Fibroblast of mammary gland (primary cell): ENCODE data around the gene GALNT2.

Experiments used
- DNase-seq: peaks from one replicate; pipeline ENCODE4 v3.0.0-alpha.2; 2010; ENCODE audit warnings: low read depth
- H3K4me3 ChIP-seq: 2 replicates; pipeline ENCODE4 v1.5.1; 2011; ENCODE audit warnings: low read depth, mild to moderate bottlenecking, low read length, moderate library complexity; ENCODE audit not compliant: control insufficient read depth
- TF ChIP-seq, protein P1 (sequence below): conservative IDR thresholded peaks from 2 replicates; pipeline ENCODE4 v1.5.1; 2011; ENCODE audit warnings: low read depth, low read length, inconsistent platforms; ENCODE audit not compliant: control insufficient read depth, insufficient read depth

GALNT2 gene

DNA sequence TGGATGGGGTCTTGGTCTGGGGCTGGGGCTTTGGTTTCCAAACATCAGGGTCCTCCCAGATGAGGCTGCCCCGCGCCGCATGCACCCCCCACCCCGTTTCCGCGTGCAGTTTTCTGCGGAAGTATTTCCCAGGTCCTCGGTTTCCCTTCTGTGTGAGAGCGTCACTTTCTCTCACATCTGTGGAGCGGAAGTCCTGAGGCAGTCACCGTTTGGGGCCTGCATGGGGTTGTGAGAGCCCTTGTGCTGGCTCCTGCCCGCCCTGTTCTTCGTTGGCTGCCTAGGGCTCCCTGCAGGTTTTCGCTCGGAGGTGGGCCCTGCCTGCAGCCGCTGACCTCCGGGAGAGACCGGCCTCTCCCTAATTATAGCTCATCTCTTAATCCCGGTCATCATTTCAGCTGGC is 88.0 kb downstream of the GALNT2 start:
- H3K4me3 ChIP-seq, result no peak overlapping the region
- no peak for DNase-seq
- TF ChIP-seq, protein P1, sequence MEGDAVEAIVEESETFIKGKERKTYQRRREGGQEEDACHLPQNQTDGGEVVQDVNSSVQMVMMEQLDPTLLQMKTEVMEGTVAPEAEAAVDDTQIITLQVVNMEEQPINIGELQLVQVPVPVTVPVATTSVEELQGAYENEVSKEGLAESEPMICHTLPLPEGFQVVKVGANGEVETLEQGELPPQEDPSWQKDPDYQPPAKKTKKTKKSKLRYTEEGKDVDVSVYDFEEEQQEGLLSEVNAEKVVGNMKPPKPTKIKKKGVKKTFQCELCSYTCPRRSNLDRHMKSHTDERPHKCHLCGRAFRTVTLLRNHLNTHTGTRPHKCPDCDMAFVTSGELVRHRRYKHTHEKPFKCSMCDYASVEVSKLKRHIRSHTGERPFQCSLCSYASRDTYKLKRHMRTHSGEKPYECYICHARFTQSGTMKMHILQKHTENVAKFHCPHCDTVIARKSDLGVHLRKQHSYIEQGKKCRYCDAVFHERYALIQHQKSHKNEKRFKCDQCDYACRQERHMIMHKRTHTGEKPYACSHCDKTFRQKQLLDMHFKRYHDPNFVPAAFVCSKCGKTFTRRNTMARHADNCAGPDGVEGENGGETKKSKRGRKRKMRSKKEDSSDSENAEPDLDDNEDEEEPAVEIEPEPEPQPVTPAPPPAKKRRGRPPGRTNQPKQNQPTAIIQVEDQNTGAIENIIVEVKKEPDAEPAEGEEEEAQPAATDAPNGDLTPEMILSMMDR, result no peak

DNA sequence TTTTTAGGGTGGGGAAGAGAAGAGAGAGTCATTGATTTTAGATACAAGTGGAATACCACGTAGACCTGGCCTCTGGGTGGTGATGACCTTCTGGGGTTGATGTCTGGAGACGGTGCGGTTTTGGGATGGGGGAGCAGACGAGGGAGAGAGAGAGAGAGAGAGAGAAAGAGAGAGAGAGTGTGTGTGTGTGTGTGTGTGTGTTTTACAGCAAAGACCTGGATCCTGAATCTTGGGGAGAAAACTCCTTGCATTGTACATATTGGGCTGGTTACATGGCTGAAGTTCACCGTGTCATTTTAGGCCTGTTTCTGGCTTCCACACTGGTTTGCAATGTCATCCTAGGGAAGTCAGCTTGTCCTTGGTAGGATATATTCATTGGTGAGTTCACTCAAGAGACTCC is 89.0 kb downstream of the GALNT2 start:
- no peak for DNase-seq
- TF ChIP-seq, protein P1, result no peak
- H3K4me3 ChIP-seq, result no peak overlapping the region

DNA sequence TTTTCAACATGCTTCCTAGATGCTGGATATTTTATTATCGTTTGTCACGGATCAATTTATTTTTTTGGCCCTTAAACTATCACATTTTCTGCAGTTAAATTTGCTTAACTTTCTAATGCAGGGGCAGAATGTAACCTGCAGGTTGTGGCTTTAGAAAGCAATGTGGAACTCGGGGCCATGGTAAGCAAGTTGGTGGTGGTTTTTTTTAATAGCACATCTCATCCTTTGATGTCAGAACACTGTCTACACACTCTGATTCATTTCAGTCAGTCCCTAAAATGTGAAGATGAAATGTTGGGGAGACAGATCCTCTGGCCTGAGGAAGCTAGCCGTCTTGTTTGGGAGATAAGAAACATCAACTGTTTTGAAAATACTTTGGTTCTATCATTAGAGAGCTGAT is 89.5 kb downstream of the GALNT2 start:
- no peak overlapping the region for H3K4me3 ChIP-seq
- no peak for DNase-seq
- TF ChIP-seq, protein P1, result no peak

DNA sequence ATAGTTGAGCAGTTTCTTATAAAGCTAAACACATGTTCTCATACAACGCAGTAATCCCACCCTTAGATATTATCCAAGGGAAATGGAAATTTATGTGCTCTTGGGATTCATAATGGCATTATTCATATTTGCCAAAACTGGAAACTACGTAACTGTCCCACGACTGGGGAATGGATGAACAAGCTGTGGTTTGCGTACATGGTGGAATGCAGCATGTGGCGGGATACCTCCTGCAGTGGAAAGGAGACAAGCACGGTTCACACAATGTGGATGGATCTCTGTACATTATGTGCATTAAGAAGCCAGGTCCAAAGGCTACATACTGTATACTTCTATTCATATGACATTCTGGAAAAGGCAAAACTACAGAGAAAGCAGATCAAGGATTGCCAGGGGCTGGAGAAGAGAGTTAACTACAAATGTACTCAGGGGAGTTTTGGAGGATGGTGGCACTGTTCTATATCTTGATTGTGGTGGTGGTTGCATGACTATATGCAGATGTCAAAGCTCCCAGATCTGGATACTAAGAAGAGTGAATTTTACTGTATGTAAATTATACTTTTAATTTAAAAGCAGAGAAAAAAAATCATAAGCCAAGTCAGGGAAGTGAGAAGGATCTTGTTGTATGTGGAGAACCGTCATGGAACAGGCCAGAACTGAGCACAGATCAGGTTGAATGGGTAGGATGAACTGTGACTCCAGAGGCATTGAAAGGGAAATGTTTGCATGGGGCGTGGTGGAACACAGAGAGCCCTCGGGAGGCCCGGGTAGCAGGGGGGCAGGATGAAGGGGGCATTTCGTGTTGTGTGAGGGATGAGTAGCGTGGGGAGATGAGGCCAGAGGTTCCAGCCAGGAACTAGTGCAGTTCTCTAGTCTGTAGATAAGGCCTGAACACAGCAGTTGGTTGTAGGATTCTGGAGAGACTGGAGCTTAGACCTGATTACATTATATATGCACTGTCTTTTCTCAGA is 90.7 kb downstream of the GALNT2 start:
- no peak for DNase-seq
- H3K4me3 ChIP-seq, result no peak overlapping the region
- TF ChIP-seq, protein P1, result no peak

DNA sequence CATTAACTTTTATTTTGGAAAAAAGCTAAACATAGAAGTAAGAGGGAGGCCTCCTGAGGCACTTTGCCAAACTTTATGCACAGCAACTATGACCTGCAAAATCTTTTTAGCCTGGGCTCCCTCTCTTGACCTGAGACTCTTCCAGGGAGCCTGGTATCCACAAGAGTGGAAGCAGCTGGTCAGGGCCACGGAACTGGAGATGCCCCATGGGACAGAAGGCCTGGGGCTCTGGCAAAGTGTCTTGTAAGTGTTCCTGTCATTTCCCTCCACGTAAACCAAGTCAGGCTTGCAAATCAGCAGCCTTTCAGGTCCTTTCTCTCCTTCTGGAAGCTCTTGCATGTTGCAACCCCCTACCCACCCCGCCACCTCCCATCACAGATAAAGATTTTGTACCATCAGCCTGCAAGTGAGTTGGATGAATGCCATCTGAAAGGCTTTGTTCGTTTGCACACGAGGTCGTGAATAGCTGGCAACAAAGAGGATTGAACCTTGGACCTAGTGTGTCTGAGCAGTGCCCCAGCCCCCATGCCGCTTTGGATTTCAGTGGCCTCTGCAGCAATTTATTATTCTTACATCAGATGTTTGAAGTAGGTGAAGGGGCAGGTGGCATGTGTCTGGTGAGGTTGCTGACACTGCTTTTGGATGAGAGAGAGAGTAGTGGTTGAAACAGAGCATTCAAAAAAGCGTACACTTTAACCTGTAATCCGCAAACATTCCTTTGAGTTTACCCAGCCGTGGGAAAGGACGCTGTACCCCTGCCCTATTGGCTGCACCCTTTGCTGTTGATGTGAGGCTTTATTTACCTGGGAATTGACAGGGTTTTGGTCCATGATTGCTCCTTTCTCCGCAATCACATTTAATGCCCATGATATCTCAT is 91.6 kb downstream of the GALNT2 start:
- TF ChIP-seq, protein P1, result no peak
- H3K4me3 ChIP-seq, result no peak overlapping the region
- no peak for DNase-seq

DNA sequence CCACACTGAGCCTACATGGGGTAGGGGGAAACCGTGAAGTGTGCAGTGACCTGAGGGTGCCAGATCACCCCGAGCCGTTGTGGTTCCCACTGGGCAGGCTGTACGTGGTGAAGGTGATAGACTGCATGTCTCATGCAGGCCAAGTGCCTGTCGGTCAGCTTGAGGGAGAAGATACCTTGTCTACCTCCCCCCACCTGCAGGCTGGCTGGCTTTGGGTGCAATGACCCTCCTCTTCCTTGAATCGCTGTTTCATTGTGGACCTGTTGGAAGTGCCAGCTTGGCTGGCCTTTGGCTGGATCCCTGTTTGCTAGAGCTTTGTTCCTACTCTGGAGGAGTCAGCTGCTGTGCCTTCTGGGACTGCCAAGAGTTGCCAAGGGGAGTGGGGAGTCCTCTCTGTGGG is 92.5 kb downstream of the GALNT2 start:
- no peak overlapping the region for H3K4me3 ChIP-seq
- TF ChIP-seq, protein P1, result no peak
- DNase-seq, result no peak
